Measurements from ENCODE around the gene GPR39.

Gene GPR39

DNA sequence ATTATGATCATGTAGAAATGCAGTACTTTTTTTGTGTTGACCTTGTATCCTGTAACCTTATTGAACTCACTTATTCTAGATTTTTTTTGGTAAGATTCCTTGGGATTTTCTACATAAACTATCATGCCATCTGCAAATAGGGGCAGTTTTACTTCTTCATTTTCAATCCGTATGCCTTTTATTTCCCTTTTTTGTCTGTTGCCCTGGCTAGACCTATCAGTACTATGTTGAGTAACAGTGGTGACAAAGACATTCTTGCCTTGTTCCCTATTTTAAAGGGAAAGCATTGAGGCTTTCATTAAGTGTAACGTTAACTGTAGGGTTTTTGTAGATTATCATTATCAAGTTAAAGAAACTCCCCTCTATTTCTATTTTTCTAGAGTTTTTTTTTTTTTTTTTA lies 161.1 kb downstream of the GPR39 start:
- no peak for DNase-seq (ENCODE audit: low spot score)
- no peak overlapping the region for H3K4me3 ChIP-seq (ENCODE audit: severe bottlenecking)
- no peaks in the 10 kb centered on the region for H3K36me3 ChIP-seq (ENCODE audit: low read depth)
- no peaks in the 10 kb centered on the region for H3K27me3 ChIP-seq (ENCODE audit: insufficient read depth, poor library complexity, severe bottlenecking)
- H3K4me1 ChIP-seq (ENCODE audit: insufficient read depth, poor library complexity, severe bottlenecking), result no peaks in the 10 kb centered on the region
- ATAC-seq (ENCODE audit: low read depth), result no peak
- no peaks in the 10 kb centered on the region for H3K9me3 ChIP-seq (ENCODE audit: severe bottlenecking)
- TF ChIP-seq, protein P1, sequence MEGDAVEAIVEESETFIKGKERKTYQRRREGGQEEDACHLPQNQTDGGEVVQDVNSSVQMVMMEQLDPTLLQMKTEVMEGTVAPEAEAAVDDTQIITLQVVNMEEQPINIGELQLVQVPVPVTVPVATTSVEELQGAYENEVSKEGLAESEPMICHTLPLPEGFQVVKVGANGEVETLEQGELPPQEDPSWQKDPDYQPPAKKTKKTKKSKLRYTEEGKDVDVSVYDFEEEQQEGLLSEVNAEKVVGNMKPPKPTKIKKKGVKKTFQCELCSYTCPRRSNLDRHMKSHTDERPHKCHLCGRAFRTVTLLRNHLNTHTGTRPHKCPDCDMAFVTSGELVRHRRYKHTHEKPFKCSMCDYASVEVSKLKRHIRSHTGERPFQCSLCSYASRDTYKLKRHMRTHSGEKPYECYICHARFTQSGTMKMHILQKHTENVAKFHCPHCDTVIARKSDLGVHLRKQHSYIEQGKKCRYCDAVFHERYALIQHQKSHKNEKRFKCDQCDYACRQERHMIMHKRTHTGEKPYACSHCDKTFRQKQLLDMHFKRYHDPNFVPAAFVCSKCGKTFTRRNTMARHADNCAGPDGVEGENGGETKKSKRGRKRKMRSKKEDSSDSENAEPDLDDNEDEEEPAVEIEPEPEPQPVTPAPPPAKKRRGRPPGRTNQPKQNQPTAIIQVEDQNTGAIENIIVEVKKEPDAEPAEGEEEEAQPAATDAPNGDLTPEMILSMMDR (IDR thresholded peaks at IDR 0.05; ENCODE audit: poor library complexity, severe bottlenecking), result no peak
- no peak overlapping the region for H3K27ac ChIP-seq (ENCODE audit: poor library complexity, severe bottlenecking)

- H3K4me3 ChIP-seq (ENCODE audit: severe bottlenecking), result no peak overlapping the region
- ATAC-seq (ENCODE audit: low read depth) (no peak), DNase-seq (ENCODE audit: low spot score) (no peak)
- H3K27ac ChIP-seq (ENCODE audit: poor library complexity, severe bottlenecking), result no peak overlapping the region
- H3K9me3 ChIP-seq (ENCODE audit: severe bottlenecking), result no peaks in the 10 kb centered on the region
- TF ChIP-seq, protein P1 (IDR thresholded peaks at IDR 0.05; ENCODE audit: poor library complexity, severe bottlenecking), result no peak
- no peaks in the 10 kb centered on the region for H3K36me3 ChIP-seq (ENCODE audit: low read depth)
- H3K27me3 ChIP-seq (ENCODE audit: insufficient read depth, poor library complexity, severe bottlenecking), result no peaks in the 10 kb centered on the region
- H3K4me1 ChIP-seq (ENCODE audit: insufficient read depth, poor library complexity, severe bottlenecking), result no peaks in the 10 kb centered on the region
Observed at GRCh38 chr2:132581591-132581990, 165.0 kb downstream of the GPR39 start.

- Histone ChIP-seq H3K27me3 (ENCODE audit: insufficient read depth, poor library complexity, severe bottlenecking) (no peaks in the 10 kb centered on the region), H3K27ac (ENCODE audit: poor library complexity, severe bottlenecking) (no peak overlapping the region), H3K4me1 (ENCODE audit: insufficient read depth, poor library complexity, severe bottlenecking) (no peaks in the 10 kb centered on the region), H3K4me3 (ENCODE audit: severe bottlenecking) (no peak overlapping the region), H3K9me3 (ENCODE audit: severe bottlenecking) (no peaks in the 10 kb centered on the region), H3K36me3 (ENCODE audit: low read depth) (no peaks in the 10 kb centered on the region)
- DNase-seq (ENCODE audit: low spot score), result no peak
- TF ChIP-seq, protein P1 (IDR thresholded peaks at IDR 0.05; ENCODE audit: poor library complexity, severe bottlenecking), result no peak
- peak; percentile 41; the same call in 1 of the 3 replicates for ATAC-seq (ENCODE audit: low read depth)
Observed at GRCh38 chr2:132581991-132582738, 165.6 kb downstream of the GPR39 start.

- TF ChIP-seq, protein P1 (IDR thresholded peaks at IDR 0.05; ENCODE audit: poor library complexity, severe bottlenecking), result no peak
- DNase-seq (ENCODE audit: low spot score) (no peak), ATAC-seq (ENCODE audit: low read depth) (no peak)
- no peak overlapping the region for H3K27ac ChIP-seq (ENCODE audit: poor library complexity, severe bottlenecking)
- H3K4me1 ChIP-seq (ENCODE audit: insufficient read depth, poor library complexity, severe bottlenecking), result no peaks in the 10 kb centered on the region
- no peak overlapping the region for H3K4me3 ChIP-seq (ENCODE audit: severe bottlenecking)
- H3K36me3 ChIP-seq (ENCODE audit: low read depth), result no peaks in the 10 kb centered on the region
- no peaks in the 10 kb centered on the region for H3K27me3 ChIP-seq (ENCODE audit: insufficient read depth, poor library complexity, severe bottlenecking)
- H3K9me3 ChIP-seq (ENCODE audit: severe bottlenecking), result no peaks in the 10 kb centered on the region
Observed at GRCh38 chr2:132583666-132584360, 167.2 kb downstream of the GPR39 start.
